HG02588 (cell line): ENCODE measurements around the gene TXLNB.
"Not testable (repeated sequence)": the region's sequence is repeated elsewhere in the genome, so short reads cannot be mapped to it uniquely, and the experiment has no call there.

ENCODE experiments used
- ATAC-seq: cut with Tn5 transposase; IDR thresholded peaks from one replicate; pipeline ENCODE4 v1.9.1; 2021; ENCODE audit warnings: mild to moderate bottlenecking, moderate library complexity; ENCODE audit not compliant: unreplicated experiment

TXLNB gene

DNA sequence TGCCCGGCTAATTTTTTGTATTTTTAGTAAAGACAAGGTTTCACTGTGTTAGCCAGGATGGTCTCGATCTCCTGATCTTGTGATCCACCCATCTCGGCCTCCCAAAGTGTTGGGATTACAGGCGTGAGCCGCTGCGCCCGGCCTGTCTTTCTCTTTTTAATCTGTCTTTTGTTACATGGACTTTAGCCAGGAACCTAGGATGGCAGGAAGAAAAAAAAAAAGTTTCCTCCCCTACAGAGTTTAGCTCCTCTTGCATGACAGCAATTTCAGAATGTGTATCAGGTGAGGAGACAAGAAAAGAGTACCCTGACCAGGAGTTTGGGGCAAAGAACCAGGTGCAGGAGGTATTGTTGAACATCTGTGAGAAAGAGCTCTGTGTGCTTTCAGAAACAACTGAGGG lies 21.4 kb upstream of the TXLNB start:
- ATAC-seq, result no peak

- no peak for ATAC-seq
Observed at GRCh38 chr6:139311831-139312230, 20.0 kb upstream of the TXLNB start.

GRCh38 chr6:139308936-139309603 lies 17.3 kb upstream of the TXLNB start:
- ATAC-seq, result no peak

DNA sequence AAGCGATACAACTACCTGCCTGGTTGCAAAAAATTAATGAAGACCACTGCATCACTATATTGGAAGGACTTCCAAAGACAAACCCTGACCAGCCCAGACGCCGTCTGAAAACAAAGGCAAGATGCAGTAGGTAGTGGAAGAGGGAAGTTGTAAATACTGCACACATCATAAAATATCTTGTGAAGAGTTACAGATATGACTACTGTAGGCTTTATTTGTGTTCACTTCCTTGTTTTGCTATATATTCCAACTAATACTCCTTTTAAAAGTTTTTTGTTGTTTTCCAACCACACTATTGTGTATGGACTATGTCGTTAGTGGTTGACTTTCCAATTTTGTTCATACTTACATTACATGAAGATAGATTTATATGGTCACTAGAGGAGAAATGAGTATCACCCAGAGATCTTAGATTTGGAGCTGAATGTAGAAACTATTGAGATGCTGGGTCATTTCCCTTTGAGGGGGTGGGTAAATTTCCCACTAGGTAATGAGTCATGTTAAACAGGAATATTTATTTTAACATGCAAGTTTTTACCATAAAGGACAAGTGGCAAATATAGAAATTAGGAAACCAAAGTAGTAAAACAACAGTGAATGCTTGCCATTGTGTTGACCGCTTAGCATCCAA lies 16.6 kb upstream of the TXLNB start:
- peak; percentile 72 for ATAC-seq

DNA sequence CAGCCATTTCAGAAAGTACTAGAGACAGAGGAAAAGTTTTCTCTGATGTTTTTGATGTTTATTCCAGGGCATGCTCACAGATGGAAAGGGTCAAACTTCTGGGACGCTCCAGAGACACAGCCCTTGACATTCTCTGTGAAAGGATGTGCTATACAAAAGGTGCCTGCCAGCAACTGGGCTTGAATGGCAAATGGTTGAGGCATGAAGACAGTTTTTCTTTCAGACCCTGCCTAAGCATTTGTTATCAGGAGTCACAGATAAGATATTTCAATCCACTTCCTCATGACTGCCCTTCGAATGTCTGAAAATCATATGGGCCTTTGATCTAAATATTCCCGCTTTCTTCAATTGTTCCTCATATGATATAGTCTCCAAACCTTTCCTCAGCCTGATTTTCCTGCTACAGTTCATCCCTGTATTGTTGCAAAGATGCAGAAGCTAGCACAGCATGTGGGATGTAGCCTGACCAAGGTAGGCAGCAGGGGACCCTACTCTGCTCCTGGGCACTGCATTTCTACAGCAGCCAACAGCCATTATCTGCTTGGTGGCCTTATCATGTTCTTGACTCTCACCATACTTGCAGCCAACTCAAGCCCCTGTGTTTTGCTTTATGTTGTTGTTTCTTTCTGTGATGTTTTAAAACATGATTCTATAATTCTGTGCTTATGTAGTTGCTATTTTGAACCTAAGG lies 14.6 kb upstream of the TXLNB start:
- ATAC-seq, result no peak

DNA sequence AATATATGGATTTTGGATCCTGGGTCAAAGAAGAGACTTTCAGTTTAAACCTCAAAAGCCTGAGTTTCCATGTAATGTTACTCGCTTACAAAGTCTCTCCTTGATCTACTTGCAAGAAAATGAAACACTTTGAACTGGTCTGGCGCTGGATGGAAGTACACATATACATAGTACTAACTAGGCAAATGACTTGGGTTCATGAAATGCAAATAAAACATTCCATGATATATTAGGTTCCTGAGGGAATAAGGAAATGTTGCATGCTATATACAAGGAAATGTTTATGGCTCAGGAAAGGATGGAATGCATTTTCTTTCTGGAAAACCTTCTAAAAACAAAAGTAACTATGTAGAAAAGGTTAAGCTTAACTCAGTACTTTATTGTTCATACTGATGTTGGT lies 11.4 kb upstream of the TXLNB start:
- no peak for ATAC-seq

DNA sequence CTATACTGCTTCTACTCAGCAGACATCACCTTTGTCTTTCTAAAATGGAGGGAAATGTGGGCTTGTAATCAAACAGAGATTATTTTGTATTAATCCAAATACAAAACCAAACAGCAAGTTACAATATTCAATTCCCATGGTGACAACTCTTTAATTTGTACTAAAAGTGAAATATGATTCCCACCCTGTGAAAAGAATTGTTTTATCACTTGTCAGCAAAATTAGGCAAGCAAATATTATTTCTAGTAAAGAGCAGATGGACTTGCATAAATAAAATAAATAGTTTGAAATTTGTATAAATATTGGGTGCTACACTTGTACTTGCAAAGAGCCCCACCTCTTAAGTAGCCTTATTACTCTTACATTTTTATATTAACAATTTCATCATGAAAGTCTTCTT lies 6.1 kb upstream of the TXLNB start:
- ATAC-seq, result no peak

DNA sequence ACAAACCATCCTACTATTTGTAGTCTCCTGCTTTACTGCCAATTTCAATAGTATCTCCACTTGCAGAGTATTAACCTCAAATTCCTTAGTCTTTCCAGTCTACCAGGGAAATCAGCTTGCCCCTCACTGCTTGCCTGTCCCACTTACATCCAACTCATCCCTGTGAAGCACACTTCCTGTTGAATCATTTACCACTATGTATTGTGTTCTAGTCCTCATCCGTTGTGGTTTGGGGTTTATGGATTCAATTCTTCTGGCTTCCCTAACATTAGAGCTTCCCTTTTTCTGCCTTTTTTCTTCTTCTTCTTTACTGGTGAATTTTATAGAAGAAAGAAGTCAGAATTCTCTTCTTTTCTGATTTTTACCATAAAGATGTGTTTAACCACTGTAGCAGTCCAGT lies 5.1 kb upstream of the TXLNB start:
- no peak for ATAC-seq

GRCh38 chr6:139295901-139296300 lies 4.1 kb upstream of the TXLNB start:
- no peak for ATAC-seq

GRCh38 chr6:139294090-139294489 lies 2.3 kb upstream of the TXLNB start:
- ATAC-seq, result no peak

GRCh38 chr6:139293230-139293629 lies 1.4 kb upstream of the TXLNB start:
- ATAC-seq, result not testable (repeated sequence)

DNA sequence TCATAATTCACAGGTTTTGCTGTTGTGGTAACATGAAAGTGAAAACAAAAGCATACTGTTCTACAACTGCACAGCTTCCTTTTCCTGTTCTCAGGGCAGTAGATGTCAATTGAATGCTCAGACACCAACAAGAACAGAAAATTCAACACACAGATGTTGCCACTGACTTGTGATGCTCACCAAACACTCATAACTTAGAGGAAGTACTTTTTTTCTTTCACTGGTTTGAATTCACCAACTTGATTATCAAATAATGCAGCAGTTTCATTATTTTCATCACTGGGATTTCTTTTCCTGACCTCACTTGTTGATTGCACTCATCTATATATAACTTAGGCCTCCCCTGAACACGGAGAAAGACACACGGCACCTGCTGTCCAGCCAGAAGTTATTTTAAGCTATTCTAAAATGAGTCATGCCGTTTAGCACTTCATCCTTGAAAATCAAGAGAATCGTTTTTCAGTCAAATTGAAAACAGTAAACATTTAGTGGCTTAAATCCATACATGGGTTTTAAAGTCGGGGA lies 949 bp downstream of the TXLNB start:
- ATAC-seq, result peak; percentile 77

- no peak for ATAC-seq
Observed at GRCh38 chr6:139289233-139289632, 2.6 kb downstream of the TXLNB start.

DNA sequence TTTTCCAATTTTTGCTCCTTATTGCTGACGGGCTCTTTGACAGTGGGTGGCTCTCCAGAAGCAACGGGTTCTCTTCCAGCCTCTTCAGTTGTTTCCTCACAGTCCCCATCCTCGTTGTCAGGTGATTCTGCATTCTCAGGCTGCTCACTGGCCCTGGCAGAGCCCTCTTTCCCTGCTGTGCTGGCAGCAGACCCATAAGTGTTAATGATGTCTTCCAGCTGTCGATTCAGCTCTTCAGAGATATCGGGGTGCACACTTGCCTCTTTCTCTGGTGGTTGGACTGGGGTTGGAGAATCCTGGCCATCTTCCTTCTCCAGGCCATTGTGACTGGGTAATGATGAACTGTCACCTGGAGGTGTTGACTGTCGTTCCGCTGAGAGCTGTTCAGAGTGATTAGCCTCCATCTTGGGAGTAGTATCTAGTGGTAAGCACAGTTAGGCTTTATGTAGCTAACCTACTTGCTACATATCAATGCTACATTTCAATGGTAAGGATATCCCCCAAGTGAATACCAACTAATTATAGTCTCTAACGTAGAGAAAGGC lies 3.2 kb downstream of the TXLNB start:
- no peak for ATAC-seq

GRCh38 chr6:139287868-139288267 lies 3.9 kb downstream of the TXLNB start:
- no peak for ATAC-seq

GRCh38 chr6:139286438-139286837 lies 5.4 kb downstream of the TXLNB start:
- not testable (repeated sequence) for ATAC-seq

GRCh38 chr6:139285590-139285989 lies 6.2 kb downstream of the TXLNB start:
- ATAC-seq, result no peak

GRCh38 chr6:139284789-139285188 lies 7.0 kb downstream of the TXLNB start:
- ATAC-seq, result no peak

- no peak for ATAC-seq
Observed at GRCh38 chr6:139282684-139283083, 9.1 kb downstream of the TXLNB start.

- ATAC-seq, result no peak
Observed at GRCh38 chr6:139278190-139278589, 13.6 kb downstream of the TXLNB start.

DNA sequence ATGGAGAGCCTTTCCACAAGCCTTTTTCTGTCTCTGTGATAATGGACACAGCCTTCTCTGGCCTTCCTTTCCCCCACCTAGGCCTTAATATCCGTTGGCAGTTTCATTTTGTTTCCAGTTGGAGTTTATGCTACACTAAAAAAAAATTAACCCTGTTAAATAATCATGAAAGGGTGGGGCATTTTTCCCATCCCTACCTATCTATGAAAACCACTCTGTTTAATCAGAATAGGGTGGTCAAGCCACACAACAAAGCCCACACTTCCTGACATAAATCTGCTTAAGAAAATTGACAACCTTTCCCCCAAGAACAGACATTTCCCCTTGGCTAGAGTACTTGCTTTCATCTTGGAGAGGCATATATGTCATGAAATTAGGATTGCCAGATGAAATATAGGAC lies 14.2 kb downstream of the TXLNB start:
- no peak for ATAC-seq

GRCh38 chr6:139277161-139277560 lies 14.6 kb downstream of the TXLNB start:
- no peak for ATAC-seq
